IMR-90 (cell line): ENCODE measurements around the gene LHFPL3. TPM values are rescaled to one million over a fixed set of nuclear protein-coding genes. Genes with fewer than 3 reads are reported as not detected.

Source experiments
- ATAC-seq: fragments of 200-7000 bp; cut with Tn5 transposase; 2 replicates; pipeline ENCODE4 v1.9.1; 2020; ENCODE audit warnings: low read depth, mild to moderate bottlenecking, moderate library complexity
- BruUV-seq: library from RNA; stranded (reverse); fragments of 400-500 nt; replicated peaks from 2 replicates; lab custom pipeline; 2021; lab: Mats Ljungman, UMichigan
- CTCF ChIA-PET: fragments of 300-600 bp; formaldehyde crosslinking; extraction: SDS; loops from one replicate; lab custom pipeline; 2021; ENCODE audit warnings: antibody characterized with exemption; lab: Yijun Ruan, JAX
- POLR2A ChIA-PET: fragments of 300-600 bp; sonication (Branson Sonifier 250); formaldehyde crosslinking; loops from one replicate; lab custom pipeline; 2022; ENCODE audit warnings: antibody characterized with exemption; ENCODE audit not compliant: unreplicated experiment; lab: Charles Lee
- DNase-seq: peaks from one replicate; pipeline ENCODE4 v3.0.0; 2013
- H2AFZ ChIP-seq: replicated peaks from 2 replicates; pipeline ENCODE3; 2013; ENCODE audit warnings: low read length, mild to moderate bottlenecking; ENCODE audit not compliant: poor library complexity
- H2AK5ac ChIP-seq: 2 replicates; pipeline ENCODE4 v1.6.1; 2013; ENCODE audit warnings: low read depth, low read length, inconsistent platforms
- H2AK9ac ChIP-seq: replicated peaks from 2 replicates; pipeline ENCODE3; 2013; ENCODE audit warnings: mild to moderate bottlenecking, low read depth, low read length, moderate library complexity; ENCODE audit not compliant: poor library complexity
- H2BK120ac ChIP-seq: 2 replicates; pipeline ENCODE4 v1.6.1; 2013; ENCODE audit warnings: low read depth, low read length, inconsistent platforms
- H2BK15ac ChIP-seq: 3 replicates; pipeline ENCODE4 v1.6.1; 2013; ENCODE audit warnings: low read depth, low read length, inconsistent platforms
- H2BK20ac ChIP-seq: 2 replicates; pipeline ENCODE4 v1.6.1; 2013; ENCODE audit warnings: low read depth, mild to moderate bottlenecking, inconsistent platforms, low read length, moderate library complexity
- H2BK5ac ChIP-seq: 2 replicates; pipeline ENCODE4 v1.6.1; 2013; ENCODE audit warnings: mild to moderate bottlenecking, low read depth, low read length, inconsistent platforms; ENCODE audit not compliant: poor library complexity, severe bottlenecking
- H3K14ac ChIP-seq: replicated peaks from 2 replicates; pipeline ENCODE4 v1.6.1; 2013; ENCODE audit warnings: low read depth, low read length, inconsistent platforms
- H3K18ac ChIP-seq: 2 replicates; pipeline ENCODE4 v1.6.1; 2013; ENCODE audit warnings: low read depth, low read length, control low read depth
- H3K23ac ChIP-seq: 2 replicates; pipeline ENCODE4 v1.6.1; 2013; ENCODE audit warnings: low read depth, low read length, inconsistent platforms
- H3K27ac ChIP-seq: 2 replicates; pipeline ENCODE4 v1.5.1; 2013; ENCODE audit warnings: mild to moderate bottlenecking, control low read depth, low read length; ENCODE audit not compliant: insufficient read depth
- H3K27me3 ChIP-seq: 2 replicates; pipeline ENCODE4 v1.6.1; 2013; ENCODE audit warnings: low read length; ENCODE audit not compliant: control insufficient read depth, insufficient read depth
- H3K36me3 ChIP-seq: 2 replicates; pipeline ENCODE4 v1.6.1; 2013; ENCODE audit warnings: low read length, mixed read lengths; ENCODE audit not compliant: control insufficient read depth, insufficient read depth
- H3K4ac ChIP-seq: 2 replicates; pipeline ENCODE4 v1.6.1; 2013; ENCODE audit warnings: low read depth, low read length, inconsistent platforms
- H3K4me1 ChIP-seq: 2 replicates; pipeline ENCODE4 v1.6.1; 2013; ENCODE audit warnings: low read length, mixed read lengths; ENCODE audit not compliant: control insufficient read depth, insufficient read depth
- H3K4me2 ChIP-seq: 2 replicates; pipeline ENCODE4 v1.6.1; 2013; ENCODE audit warnings: low read depth, mild to moderate bottlenecking, control low read depth, low read length, moderate library complexity
- H3K4me3 ChIP-seq: 2 replicates; pipeline ENCODE4 v1.5.1; 2013; ENCODE audit warnings: low read depth, mild to moderate bottlenecking, control low read depth, low read length, moderate library complexity; ENCODE audit not compliant: insufficient read depth
- H3K56ac ChIP-seq: 2 replicates; pipeline ENCODE4 v1.6.1; 2013; ENCODE audit warnings: low read length, inconsistent platforms; ENCODE audit not compliant: insufficient read depth; ENCODE audit errors: extremely low read depth
- H3K79me1 ChIP-seq, 2 experiments: 2 replicates each; pipeline ENCODE4 v1.6.1; 2013; ENCODE audit warnings: low read length in 2 of 2, inconsistent platforms in 1 of 2, low read depth in 1 of 2
- H3K9ac ChIP-seq: 2 replicates; pipeline ENCODE4 v1.6.1; 2013; ENCODE audit warnings: low read depth, low read length, control low read depth
- H3K9me1 ChIP-seq: 2 replicates; pipeline ENCODE4 v1.6.1; 2013; ENCODE audit warnings: low read length, inconsistent platforms; ENCODE audit not compliant: insufficient read depth
- H3K9me3 ChIP-seq: 2 replicates; pipeline ENCODE4 v1.6.1; 2013; ENCODE audit warnings: low read length; ENCODE audit not compliant: control insufficient read depth, insufficient read depth
- H4K20me1 ChIP-seq: 2 replicates; pipeline ENCODE4 v1.6.1; 2013; ENCODE audit warnings: low read length, inconsistent platforms; ENCODE audit not compliant: insufficient read depth
- H4K5ac ChIP-seq: 2 replicates; pipeline ENCODE4 v1.6.1; 2013; ENCODE audit warnings: mild to moderate bottlenecking, low read depth, low read length, control low read depth
- H4K8ac ChIP-seq, 2 experiments: 2 replicates each; pipeline ENCODE4 v1.6.1; 2013; ENCODE audit warnings: low read depth in 2 of 2, low read length in 2 of 2, control low read depth in 1 of 2, inconsistent platforms in 1 of 2
- H4K91ac ChIP-seq: 2 replicates; pipeline ENCODE4 v1.6.1; 2013; ENCODE audit warnings: low read depth, low read length, inconsistent platforms; ENCODE audit not compliant: insufficient read depth
- BHLHE40 ChIP-seq: fragments of 150-350 bp; IDR thresholded peaks from 2 replicates; pipeline ENCODE4 v1.6.1; 2016; ENCODE audit warnings: mild to moderate bottlenecking, low read depth, low read length
- CHD1 ChIP-seq: IDR thresholded peaks from 2 replicates; pipeline ENCODE4 v1.6.1; 2012; ENCODE audit warnings: low read depth, low read length, improper control_type of control experiment
- CTCF ChIP-seq: conservative IDR thresholded peaks from 2 replicates; pipeline ENCODE4 v1.5.1; 2012; ENCODE audit warnings: mild to moderate bottlenecking, low read depth, low read length, improper control_type of control experiment
- ELK1 ChIP-seq: fragments of 150-350 bp; IDR thresholded peaks from 2 replicates; pipeline ENCODE4 v1.6.1; 2016; ENCODE audit warnings: low read depth, mild to moderate bottlenecking, low read length, moderate library complexity, borderline replicate concordance
- FOS ChIP-seq: fragments of 150-350 bp; IDR thresholded peaks from 2 replicates; pipeline ENCODE4 v1.6.1; 2016; ENCODE audit warnings: low read depth, low read length
- MAFK ChIP-seq: IDR thresholded peaks from 2 replicates; pipeline ENCODE4 v1.6.1; 2012; ENCODE audit warnings: low read depth, low read length, improper control_type of control experiment
- RAD21 ChIP-seq: IDR thresholded peaks from 2 replicates; pipeline ENCODE4 v1.6.1; 2012; ENCODE audit warnings: low read length, improper control_type of control experiment
- RCOR1 ChIP-seq: IDR thresholded peaks from 2 replicates; pipeline ENCODE4 v1.6.1; 2012; ENCODE audit warnings: mild to moderate bottlenecking, low read length, improper control_type of control experiment; ENCODE audit not compliant: insufficient replicate concordance
- RFX5 ChIP-seq: IDR thresholded peaks from 2 replicates; pipeline ENCODE4 v1.8.0; 2012; ENCODE audit warnings: low read depth, mild to moderate bottlenecking, low read length, moderate library complexity
- SMC3 ChIP-seq: fragments of 150-350 bp; IDR thresholded peaks from 2 replicates; pipeline ENCODE4 v1.6.1; 2016; ENCODE audit warnings: low read depth, mild to moderate bottlenecking, antibody characterized with exemption, low read length, moderate library complexity
- USF2 ChIP-seq: fragments of 150-350 bp; IDR thresholded peaks from 2 replicates; pipeline ENCODE4 v1.6.1; 2017; ENCODE audit warnings: mild to moderate bottlenecking, antibody characterized with exemption, low read length, low read depth
- WGBS, 2 experiments: methylation state at CpG; one replicate each; pipeline versions ENCODE4 v1.1.5 to v1.1.7; 2013; ENCODE audit warnings: missing lambda C conversion rate in 2 of 2; ENCODE audit not compliant: insufficient read length in 1 of 2; ENCODE audit errors: extremely low coverage in 2 of 2; 5-methylcytosine and 5-hydroxymethylcytosine counted together
- dilution Hi-C: fragments of 300-500 bp; cut with HindIII; formaldehyde crosslinking; loops from one replicate; pipeline ENCODE4 v1.14.3; 2018; ENCODE audit warnings: low sequenced_read_pairs; ENCODE audit not compliant: unreplicated experiment
- in situ Hi-C: fragments of 300-500 bp; cut with MboI; formaldehyde crosslinking; loops from 3 replicates; pipeline ENCODE4 v1.14.3; 2019; ENCODE audit warnings: low sequenced_read_pairs, inconsistent platforms, mixed read lengths
- intact Hi-C: fragments of 100-400 bp; cut with micrococcal nuclease; formaldehyde crosslinking; loops from 2 replicates; pipeline ENCODE4 v1.10.0; 2022
- polyA plus RNA-seq, 3 experiments: library from polyadenylated mRNA; depleted of rRNA; stranded (reverse); fragments of >200 nt; gene quantifications; 2 replicates each; pipeline ENCODE4 v1.2.3, GENCODE V29; 2012; ENCODE audit warnings: low replicate concordance in 1 of 3
- total RNA-seq: library from RNA; depleted of rRNA; stranded (reverse); fragments of >200 nt; gene quantifications from 2 replicates; pipeline ENCODE4 v1.2.3, GENCODE V29; 2012

LHFPL3 gene
- total and polyA plus RNA-seq, 2 of the 4 experiments (the other 2 are of a cell fraction) = not detected

GRCh38 chr7:104901240-104901619 is 572.8 kb downstream of the LHFPL3 start:
- Histone ChIP-seq H2AFZ (no peak overlapping the region), H3K9ac (no peak overlapping the region), H3K56ac (no peak overlapping the region), H3K4me2 (no peak overlapping the region), H4K20me1 (no peaks in the 10 kb centered on the region), H2BK120ac (no peak overlapping the region), H4K91ac (no peak overlapping the region), H2AK9ac (no peak overlapping the region), H2BK5ac (no peak overlapping the region), H2BK15ac (no peak overlapping the region), H4K5ac (no peak overlapping the region), H3K79me1 (no peaks in the 10 kb centered on the region), H3K23ac (no peak overlapping the region), H3K9me3 (no peaks in the 10 kb centered on the region), H3K4me1 (no peaks in the 10 kb centered on the region), H3K9me1 (no peaks in the 10 kb centered on the region), H2BK20ac (no peak overlapping the region), H3K36me3 (no peaks in the 10 kb centered on the region), H3K4ac (no peak overlapping the region), H2AK5ac (no peak overlapping the region), H3K14ac (no peak overlapping the region), H4K8ac (no peak overlapping the region), H3K18ac (no peak overlapping the region), H3K27me3 (peaks cover 21% of the 10 kb centered on the region), H3K27ac (no peak overlapping the region), H3K4me3 (no peak overlapping the region)
- no peak for DNase-seq
- TF ChIP-seq RCOR1 (no peak), SMC3 (no peak), CHD1 (no peak), ELK1 (no peak), BHLHE40 (no peak), RAD21 (no peak), MAFK (no peak), USF2 (no peak), RFX5 (no peak), FOS (no peak), CTCF (no peak)
- dilution Hi-C loops (no loop called here), in situ Hi-C loops (no loop called here), intact Hi-C loops (no loop called here)
- POLR2A ChIA-PET = no interaction called here
- no peak for ATAC-seq
- 100% methylated on average over 1 of the region's 3 CpGs; no CpG with 5 or more reads in 1 of the 2 experiments for WGBS, 2 experiments
- no TSS peak for BruUV-seq
- CTCF ChIA-PET = interaction anchor here (1.0 kb wide), 1 partner anchor 18 kb away, joined by 4 read pairs; no protein-coding TSS in a partner anchor
